Measurements from ENCODE around the gene ICOSLG.
"Not testable (repeated sequence)": the region's sequence is repeated elsewhere in the genome, so short reads cannot be mapped to it uniquely, and the experiment has no call there.

Gene ICOSLG

DNA sequence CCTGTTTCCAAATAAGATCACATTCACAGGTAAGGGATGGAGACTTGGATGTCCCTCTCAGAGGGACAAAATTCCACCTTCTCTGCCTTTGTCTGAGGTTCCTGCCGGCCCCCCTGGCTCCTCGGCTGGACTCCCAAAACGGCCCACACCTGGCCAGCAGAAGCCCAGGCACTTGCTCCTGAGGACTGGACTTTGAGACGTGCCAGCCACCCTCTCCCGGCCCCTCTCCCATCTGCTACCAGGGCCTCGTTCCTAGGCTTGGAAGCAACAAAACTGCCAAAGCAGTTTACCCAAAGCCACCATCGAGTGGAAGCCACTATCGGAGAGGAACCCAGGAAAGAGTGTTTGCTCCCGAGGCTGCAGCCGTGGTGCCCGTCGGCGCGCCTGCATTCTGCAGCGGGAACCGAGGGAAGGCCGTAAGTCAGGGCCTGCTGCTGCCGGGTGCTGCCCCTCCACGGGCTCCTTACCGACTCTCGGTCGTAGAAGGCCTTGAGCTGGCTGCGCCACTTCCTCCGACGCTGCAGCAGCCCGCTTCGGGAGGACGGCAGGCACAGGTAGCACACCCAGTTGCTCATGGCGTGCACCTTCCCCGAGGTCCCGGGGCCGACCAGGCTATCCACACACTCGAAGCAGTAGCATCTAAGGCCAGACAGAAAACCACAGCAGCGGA, 17.4 kb upstream of the ICOSLG start:
- DNase-seq (ENCODE audit: insufficient read length, low spot score) (no peak), FAIRE-seq (no peak)
- TF ChIP-seq, protein P1, sequence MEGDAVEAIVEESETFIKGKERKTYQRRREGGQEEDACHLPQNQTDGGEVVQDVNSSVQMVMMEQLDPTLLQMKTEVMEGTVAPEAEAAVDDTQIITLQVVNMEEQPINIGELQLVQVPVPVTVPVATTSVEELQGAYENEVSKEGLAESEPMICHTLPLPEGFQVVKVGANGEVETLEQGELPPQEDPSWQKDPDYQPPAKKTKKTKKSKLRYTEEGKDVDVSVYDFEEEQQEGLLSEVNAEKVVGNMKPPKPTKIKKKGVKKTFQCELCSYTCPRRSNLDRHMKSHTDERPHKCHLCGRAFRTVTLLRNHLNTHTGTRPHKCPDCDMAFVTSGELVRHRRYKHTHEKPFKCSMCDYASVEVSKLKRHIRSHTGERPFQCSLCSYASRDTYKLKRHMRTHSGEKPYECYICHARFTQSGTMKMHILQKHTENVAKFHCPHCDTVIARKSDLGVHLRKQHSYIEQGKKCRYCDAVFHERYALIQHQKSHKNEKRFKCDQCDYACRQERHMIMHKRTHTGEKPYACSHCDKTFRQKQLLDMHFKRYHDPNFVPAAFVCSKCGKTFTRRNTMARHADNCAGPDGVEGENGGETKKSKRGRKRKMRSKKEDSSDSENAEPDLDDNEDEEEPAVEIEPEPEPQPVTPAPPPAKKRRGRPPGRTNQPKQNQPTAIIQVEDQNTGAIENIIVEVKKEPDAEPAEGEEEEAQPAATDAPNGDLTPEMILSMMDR (IDR thresholded peaks at IDR 0.05; ENCODE audit: insufficient read depth, missing control alignments) = no peak

DNA sequence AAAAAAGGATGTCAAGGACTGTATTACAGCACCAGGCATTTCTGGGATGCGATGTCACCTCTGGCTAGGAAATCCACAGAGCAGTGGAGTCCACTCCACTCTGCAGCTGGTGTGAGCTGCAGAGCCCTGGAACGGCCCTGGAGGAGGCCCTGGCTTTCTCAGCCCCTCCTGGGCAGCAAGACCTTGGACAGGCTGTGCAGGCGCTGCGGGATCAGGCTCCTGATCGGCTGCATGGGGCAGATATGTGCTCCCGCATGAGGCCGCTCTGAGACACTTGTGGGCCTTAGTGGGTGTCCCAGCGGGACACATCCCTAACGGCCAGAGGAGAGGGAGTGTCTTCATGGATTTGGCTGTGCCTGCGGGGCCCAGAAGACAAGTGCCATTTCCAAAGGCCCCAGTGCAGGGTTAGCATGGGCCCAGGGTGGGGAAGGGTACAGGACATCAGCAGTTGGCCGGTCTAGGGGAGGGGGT, 14.8 kb upstream of the ICOSLG start:
- TF ChIP-seq, protein P1 (IDR thresholded peaks at IDR 0.05; ENCODE audit: insufficient read depth, missing control alignments) = no peak
- DNase-seq (ENCODE audit: insufficient read length, low spot score) (no peak), FAIRE-seq (no peak)

DNA sequence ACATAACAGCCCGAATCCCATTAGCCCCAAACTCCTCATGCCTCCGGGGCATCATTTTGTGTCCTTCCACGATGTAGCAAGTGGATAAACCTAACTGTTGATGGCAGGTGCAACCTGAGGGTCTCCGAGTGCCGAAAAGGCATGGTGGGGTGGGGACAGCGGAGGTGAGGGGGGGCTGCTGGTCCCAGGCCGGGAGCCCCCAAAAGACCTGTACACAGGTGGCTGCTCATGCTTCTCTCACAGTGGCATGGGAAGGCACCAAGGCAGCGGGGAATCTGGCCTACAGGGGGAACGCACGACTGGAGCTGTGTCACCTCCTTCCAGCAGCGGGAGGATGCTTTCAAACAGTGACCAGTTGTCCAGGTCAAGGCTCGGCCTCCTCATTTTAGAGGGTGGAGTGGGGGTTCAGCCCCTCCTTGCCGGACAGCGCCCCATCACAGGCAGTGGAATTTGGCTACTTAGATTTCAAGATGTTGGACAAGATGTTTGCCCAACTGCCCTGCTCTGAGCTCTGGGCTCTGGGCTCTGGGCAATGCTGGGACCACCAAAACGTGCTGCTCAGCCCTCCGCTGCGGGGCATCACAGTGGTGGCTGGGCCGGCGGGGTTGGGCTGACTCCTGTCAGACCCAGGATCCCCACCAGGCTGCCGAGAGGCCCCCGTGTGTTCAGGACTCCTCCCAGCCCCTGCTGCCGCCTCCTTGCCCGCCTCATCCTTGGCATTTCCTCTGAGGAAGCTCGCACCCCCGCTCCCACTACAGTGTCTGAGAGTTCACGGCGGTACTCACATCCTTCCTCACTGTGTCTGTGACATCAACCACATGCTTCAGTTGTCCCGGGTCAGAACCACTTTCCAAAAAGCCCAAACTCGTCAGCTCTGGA, 13.3 kb upstream of the ICOSLG start:
- FAIRE-seq (no peak), DNase-seq (ENCODE audit: insufficient read length, low spot score) (no peak)
- TF ChIP-seq, protein P1 (IDR thresholded peaks at IDR 0.05; ENCODE audit: insufficient read depth, missing control alignments) = no peak

DNA sequence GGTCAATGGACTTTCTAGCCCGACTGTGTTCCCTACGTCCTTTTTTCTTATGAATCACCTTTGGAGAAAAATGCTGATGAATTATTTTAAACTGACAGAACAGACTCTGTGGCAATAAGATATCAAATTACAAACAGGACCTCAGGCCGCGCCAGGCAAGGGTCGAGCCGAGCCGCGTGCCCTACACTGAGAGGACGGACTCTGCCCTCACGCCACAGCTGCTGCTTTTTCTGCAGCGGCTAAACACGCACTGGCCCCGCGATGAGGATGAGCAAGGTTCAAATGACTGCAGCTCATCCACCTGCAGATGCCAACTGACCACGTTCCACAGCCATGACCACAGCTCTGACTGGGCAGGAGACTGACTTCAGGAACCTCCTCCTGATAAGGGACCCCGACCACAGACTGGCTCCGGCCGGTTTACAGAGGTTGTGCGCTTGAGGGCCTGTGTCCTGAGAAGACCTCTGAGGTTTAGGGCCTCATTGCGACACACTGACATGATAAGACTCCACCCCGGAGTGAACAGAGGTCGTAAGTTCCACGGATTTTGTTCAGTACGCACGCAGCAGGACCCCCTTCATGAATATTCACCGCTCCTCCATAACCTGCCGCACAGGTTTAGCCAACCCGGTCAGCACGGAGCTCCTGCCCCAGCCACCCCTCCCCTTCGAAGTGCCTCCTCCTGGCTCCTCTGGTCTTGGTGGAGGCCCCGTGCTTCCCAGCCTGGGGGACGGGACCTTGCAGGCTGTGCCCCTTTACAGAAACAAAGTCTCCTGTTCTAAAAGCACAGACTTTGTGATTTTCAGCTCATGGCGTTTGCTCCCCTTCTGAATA, 8.7 kb upstream of the ICOSLG start:
- not testable (repeated sequence) for FAIRE-seq; DNase-seq (ENCODE audit: insufficient read length, low spot score)

DNA sequence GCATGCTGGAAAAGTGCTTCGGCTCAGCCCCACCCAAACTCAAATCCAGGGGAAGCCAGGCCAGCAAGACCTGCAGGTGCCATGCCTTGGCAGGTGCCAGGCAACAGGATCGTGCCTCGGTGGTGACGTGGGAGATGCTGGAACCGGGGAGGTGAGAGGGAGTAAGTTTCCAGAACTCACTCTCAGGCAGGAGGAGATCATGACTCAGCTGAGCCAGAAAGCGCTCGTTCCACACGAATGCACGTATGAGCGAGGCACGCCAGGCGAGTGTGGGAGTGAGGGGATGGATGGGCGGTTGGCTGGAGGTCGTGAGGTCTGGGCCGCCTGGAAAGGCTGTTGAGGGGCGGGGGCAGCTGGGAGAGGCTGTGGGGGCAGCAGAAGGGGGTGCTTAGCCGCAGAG, 7.2 kb upstream of the ICOSLG start:
- not testable (repeated sequence) for DNase-seq (ENCODE audit: insufficient read length, low spot score); FAIRE-seq

DNA sequence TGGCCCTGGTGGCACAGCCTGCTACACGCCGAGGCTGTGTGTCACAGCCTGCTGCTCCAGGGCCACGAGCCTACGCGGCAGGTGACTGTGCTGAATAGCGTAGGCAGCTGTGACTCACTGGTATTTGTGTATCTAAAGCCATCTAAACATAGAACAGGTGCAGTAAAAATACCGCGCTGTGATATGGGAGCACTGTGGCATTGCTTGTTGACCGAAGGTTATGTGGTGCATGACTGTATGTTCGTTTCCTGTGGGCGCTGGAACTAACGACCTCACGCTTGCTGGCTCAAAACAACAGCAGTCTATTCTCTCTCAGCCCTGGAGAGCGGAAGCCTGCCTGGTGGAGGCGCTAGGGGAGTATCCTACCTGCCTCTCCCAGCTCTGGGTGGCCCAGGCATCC, 3.2 kb upstream of the ICOSLG start:
- not testable (repeated sequence) for DNase-seq (ENCODE audit: insufficient read length, low spot score); FAIRE-seq

DNA sequence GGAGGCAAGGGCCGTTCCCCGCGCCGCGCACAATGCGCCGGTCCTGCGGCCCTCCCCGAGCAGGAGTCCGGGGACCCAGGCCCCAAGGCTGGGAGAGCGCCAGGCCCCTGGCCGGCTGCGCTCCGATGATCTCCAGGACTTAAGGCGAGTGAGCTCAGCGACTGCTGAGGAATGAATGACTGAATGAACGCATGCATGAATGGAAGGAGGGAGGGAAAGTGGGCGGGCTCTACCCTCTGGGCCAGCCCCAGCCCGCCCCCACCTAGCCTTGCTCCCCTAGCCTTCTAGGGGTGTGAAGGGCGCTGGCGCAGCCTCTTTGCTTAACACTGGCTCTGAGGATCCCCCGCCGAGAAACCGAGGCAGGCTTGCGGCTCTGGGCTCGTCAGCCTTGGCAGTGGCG, 538 bp upstream of the ICOSLG start:
- FAIRE-seq; DNase-seq (ENCODE audit: insufficient read length, low spot score): not testable (repeated sequence)

DNA sequence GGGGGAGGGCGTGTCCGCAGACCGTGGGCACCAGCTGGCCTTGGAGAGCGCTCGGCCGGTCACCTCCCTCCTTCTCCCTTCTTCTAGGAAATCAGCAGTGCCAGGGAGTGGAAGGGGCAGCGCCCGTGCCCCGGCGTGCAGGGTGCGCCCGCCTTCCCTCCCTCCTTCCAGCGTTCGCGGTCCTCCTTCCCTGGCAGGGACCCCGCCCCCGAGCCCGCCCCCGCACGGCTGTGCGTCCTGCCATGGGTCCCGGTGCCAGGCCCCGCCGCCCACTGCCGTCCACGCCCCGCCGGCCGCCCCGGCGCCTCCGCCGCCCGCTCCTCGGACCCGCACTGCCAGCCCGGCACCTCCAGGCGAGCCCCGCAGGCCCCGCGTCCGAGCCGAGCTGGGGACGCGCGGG, 390 bp downstream of the ICOSLG start:
- DNase-seq (ENCODE audit: insufficient read length, low spot score); FAIRE-seq: not testable (repeated sequence)

DNA sequence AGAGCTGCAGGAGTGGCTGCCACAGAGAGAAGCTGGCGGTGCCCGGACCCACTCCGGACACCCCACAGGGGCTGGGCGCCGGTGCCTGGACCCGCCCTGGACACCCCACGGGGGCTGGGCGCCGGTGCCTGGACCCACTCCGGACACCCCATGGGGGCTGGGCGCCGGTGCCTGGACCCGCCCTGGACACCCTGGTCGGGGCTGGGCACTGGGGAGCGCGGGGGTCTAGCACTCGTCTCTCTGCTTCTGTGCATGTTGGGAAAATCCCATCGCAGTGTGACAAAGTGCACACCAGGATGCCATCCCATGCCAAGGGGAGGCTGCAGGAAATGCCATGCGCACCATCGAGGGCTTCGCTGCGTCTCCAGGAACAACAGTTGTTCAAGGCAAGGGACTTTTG, 11.2 kb downstream of the ICOSLG start:
- DNase-seq (ENCODE audit: insufficient read length, low spot score); FAIRE-seq: not testable (repeated sequence)

DNA sequence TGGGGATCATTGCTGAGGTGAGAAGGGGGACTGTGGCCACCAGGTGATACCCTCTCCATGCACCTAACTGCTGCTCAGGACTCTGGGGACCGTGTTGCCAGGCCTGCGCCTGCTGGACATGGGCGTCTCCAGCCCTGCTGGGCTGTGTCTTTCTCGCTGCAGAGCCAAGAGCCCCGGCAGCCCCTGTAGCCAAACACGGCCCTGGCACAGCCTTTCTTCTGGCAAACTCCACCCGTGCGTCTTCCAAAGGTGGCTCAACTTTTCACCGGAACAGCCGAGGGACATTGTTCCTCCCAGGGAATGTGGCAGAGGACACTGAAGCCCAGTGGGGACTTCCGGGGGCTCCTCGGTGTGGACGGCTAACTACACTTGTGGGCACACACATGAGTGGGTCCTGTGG, 12.6 kb downstream of the ICOSLG start:
- FAIRE-seq; DNase-seq (ENCODE audit: insufficient read length, low spot score): not testable (repeated sequence)

DNA sequence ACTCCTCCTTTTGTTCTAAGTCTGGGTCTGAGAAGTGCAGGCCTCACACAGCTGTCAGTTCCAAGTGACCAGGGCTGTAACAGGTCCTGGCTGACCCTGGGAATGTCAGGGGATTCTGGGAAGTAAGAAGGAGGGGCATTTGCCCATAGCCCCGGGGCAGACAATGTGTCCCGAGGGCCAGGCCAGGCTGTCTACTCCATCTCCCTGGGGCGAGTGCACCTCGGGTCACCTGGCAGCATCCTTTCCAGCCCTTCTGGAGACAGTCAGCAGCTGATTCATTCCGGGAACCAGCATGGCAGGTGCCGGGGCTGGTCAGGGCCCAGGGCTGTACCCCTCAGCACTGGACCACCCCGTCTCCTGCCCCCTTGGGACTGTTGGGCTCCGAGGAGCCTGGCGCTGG, 13.1 kb downstream of the ICOSLG start:
- not testable (repeated sequence) for FAIRE-seq

DNA sequence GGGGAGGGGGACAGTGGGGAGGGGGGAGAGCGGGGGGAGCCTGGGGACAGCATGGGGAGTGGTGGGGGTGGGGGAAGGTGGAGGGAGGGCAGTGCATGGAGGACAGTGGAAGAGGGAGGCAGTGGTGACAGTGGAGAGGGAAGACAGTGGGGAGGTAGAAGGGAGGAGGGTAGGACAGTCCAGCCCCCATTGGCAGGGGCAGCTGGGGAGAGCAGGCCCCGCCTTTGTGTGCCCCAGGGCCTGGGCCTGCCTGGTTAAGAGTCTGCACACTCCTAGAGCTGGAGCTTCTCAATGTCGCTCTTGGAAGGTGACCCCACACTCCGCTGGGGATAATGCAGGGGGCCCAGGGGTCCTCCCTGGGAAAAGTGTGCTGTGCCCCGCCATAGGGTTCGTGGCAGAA, 15.1 kb downstream of the ICOSLG start:
- not testable (repeated sequence) for DNase-seq (ENCODE audit: insufficient read length, low spot score); FAIRE-seq

More for the DNA sequence above, 13.1 kb downstream of the ICOSLG start:
- not testable (repeated sequence) for DNase-seq (ENCODE audit: insufficient read length, low spot score)

DNA sequence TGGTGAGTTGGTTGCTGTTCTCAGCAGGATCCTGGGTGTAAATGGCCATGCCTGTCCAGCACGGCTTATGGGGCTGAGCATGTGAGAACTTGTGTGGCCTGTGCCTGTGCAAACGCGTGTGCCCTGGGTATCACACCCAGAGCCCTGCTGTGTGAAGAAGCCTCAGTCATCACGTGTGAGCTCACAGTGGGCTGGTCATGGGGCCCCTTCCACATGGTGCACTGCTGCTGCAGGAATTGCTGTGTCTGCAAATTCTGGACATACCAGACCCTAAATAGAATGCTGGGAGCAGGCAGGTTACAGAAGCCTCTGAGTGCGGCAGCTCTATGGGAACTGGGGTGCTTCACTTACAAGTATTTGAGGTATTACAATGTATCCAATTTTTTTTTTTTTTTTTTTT, 17.4 kb downstream of the ICOSLG start:
- FAIRE-seq; DNase-seq (ENCODE audit: insufficient read length, low spot score): not testable (repeated sequence)

DNA sequence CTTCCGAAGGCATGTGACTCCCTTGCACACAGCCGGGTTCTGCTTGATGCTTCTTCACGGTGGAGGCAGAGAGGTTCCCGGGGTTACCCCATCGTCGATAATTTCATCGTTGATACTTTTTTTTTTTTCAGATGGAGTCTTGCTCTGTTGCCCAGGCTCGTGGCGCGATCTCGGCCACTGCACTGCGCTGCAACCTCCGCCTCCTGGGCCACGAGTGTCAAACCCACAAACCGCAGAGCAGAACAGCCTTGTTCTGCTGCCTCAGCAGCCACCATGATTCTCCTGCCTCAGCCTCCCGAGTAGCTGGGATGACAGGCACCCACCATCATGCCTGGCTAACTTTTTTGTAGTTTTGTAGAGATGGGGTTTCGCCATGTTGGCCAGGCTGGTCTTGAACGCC, 20.1 kb downstream of the ICOSLG start:
- FAIRE-seq; DNase-seq (ENCODE audit: insufficient read length, low spot score): not testable (repeated sequence)

DNA sequence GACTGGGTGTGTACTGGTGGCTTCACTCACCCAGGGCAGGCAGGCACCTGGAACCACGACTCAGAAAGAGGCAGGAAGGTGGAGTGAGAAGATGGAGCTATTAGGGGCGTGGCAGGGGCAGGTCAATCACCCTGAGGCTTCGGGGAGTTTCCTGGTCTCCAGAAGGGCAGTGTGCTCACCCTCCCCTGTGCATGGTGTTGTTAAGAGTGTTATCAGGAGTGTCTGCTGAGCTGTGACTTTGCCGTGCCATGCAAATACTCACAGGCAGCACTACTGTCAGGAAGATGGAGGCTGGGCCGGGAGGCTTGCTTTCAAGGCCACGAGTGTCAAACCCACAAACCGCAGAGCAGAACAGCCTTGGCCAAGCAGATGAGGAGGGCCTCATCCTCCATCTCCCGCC, 22.3 kb downstream of the ICOSLG start:
- not testable (repeated sequence) for DNase-seq (ENCODE audit: insufficient read length, low spot score); FAIRE-seq

All from D721Med (cell line).